ENCODE results near the gene KRTAP4-1. TPM values are rescaled to one million over a fixed set of nuclear protein-coding genes. Genes with fewer than 3 reads are reported as not detected.
"Not testable (repeated sequence)": the region's sequence is repeated elsewhere in the genome, so short reads cannot be mapped to it uniquely, and the experiment has no call there.

KRTAP4-1 gene
- total and polyA plus RNA-seq, 2 donors = not detected

GRCh38 chr17:41189837-41190318 lies 5.2 kb upstream of the KRTAP4-1 start, which contains the start of gene KRTAP9-1:
TSS of gene KRTAP9-1 (plus strand) at chr17:41189887. CDS start at chr17:41189887, 0 bp downstream.
- 64% methylated on average over 1 of the region's 1 CpG for WGBS
- not testable (repeated sequence) for H3K4me3 ChIP-seq (ENCODE audit: low read depth, low read length); H3K36me3 ChIP-seq (ENCODE audit: insufficient read depth); H3K27ac ChIP-seq (ENCODE audit: low read depth); DNase-seq (ENCODE audit: extremely low spot score); H3K4me1 ChIP-seq (ENCODE audit: insufficient read depth)

DNA sequence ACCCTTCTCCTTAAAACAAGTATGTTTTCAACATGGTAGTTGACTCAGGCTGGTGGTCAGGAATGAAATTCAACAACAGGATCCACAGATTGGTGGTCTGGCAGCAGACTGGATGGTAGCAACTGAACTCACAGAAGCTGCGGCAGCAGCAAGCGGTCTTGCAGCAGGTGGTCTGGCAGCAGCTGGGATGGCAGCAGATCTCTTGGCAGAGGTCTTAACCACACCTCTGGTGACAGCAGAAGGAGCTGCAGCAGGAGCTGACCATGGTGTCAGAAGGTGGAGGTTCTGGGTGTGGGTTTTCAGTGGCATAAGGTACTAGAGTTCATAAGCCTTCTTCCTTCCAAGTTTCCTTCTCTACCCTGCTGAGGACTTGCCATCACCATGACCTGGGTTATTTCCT lies 2.2 kb upstream of the KRTAP4-1 start:
- no peak for DNase-seq (ENCODE audit: extremely low spot score)
- no peaks in the 10 kb centered on the region for H3K36me3 ChIP-seq (ENCODE audit: insufficient read depth)
- no peak overlapping the region for H3K4me3 ChIP-seq (ENCODE audit: low read depth, low read length)
- no peaks in the 10 kb centered on the region for H3K4me1 ChIP-seq (ENCODE audit: insufficient read depth)
- 81% methylated on average over 2 of the region's 2 CpGs for WGBS
- no peak overlapping the region for H3K27ac ChIP-seq (ENCODE audit: low read depth)

- H3K27ac ChIP-seq (ENCODE audit: low read depth) = no peak overlapping the region
- H3K36me3 ChIP-seq (ENCODE audit: insufficient read depth) = no peaks in the 10 kb centered on the region
- WGBS = 57% methylated on average over 1 of the region's 1 CpG
- H3K4me3 ChIP-seq (ENCODE audit: low read depth, low read length) = no peak overlapping the region
- H3K4me1 ChIP-seq (ENCODE audit: insufficient read depth) = no peaks in the 10 kb centered on the region
- DNase-seq (ENCODE audit: extremely low spot score) = no peak
Measured at GRCh38 chr17:41185001-41185400, 290 bp upstream of the KRTAP4-1 start.

- Histone ChIP-seq H3K4me3 (ENCODE audit: low read depth, low read length) (no peak overlapping the region), H3K27ac (ENCODE audit: low read depth) (no peak overlapping the region), H3K36me3 (ENCODE audit: insufficient read depth) (no peaks in the 10 kb centered on the region), H3K4me1 (ENCODE audit: insufficient read depth) (no peaks in the 10 kb centered on the region)
- 82% methylated on average over 1 of the region's 1 CpG for WGBS
- no peak for DNase-seq (ENCODE audit: extremely low spot score)
Measured at GRCh38 chr17:41178843-41179616, 5.7 kb downstream of the KRTAP4-1 start.

GRCh38 chr17:41178341-41178740 lies 6.4 kb downstream of the KRTAP4-1 start:
- DNase-seq (ENCODE audit: extremely low spot score) = no peak
- Histone ChIP-seq H3K4me1 (ENCODE audit: insufficient read depth) (no peaks in the 10 kb centered on the region), H3K36me3 (ENCODE audit: insufficient read depth) (no peaks in the 10 kb centered on the region), H3K27ac (ENCODE audit: low read depth) (no peak overlapping the region), H3K4me3 (ENCODE audit: low read depth, low read length) (no peak overlapping the region)
- 94% methylated on average over 3 of the region's 3 CpGs for WGBS

- no peak within 1 kb of the TSS for H3K27ac ChIP-seq (ENCODE audit: low read depth)
- 88% methylated on average over 7 of the region's 7 CpGs for WGBS
- H3K4me3 ChIP-seq (ENCODE audit: low read depth, low read length) = no peak within 1 kb of the TSS
- DNase-seq (ENCODE audit: extremely low spot score) = no peak
- no peaks in the 10 kb centered on the region for H3K36me3 ChIP-seq (ENCODE audit: insufficient read depth)
- H3K4me1 ChIP-seq (ENCODE audit: insufficient read depth) = no peaks in the 10 kb centered on the region
Measured at GRCh38 chr17:41177727-41178271, 6.9 kb downstream of the KRTAP4-1 start, which contains the start of gene KRTAP4-2. TSS of gene KRTAP4-2 (minus strand) at chr17:41178221. CDS start at chr17:41178164, 57 bp downstream.

- no peak overlapping the region for H3K4me3 ChIP-seq (ENCODE audit: low read depth, low read length)
- H3K36me3 ChIP-seq (ENCODE audit: insufficient read depth) = no peaks in the 10 kb centered on the region
- no peak overlapping the region for H3K27ac ChIP-seq (ENCODE audit: low read depth)
- no peak for DNase-seq (ENCODE audit: extremely low spot score)
- no peaks in the 10 kb centered on the region for H3K4me1 ChIP-seq (ENCODE audit: insufficient read depth)
- WGBS = 81% methylated on average over 3 of the region's 3 CpGs
Measured at GRCh38 chr17:41176744-41177387, 7.8 kb downstream of the KRTAP4-1 start.

DNA sequence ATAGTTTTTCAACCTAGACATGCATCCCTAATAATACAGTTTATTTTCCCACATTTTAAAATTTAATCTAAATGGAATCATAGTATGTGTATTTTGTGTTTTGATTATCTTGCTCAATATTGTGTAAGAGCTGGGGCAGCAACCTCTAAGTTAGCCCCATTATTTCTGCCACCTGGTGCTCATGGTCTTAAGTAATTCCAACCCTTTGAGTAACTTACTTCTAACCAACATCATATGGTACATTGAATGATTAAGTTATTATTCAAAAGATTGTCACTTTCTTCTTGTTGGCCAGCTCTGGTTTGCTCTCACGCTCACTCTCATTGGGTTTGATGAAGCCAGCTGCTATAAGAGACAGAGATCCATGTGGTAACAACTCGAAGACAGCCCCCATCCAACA lies 12.8 kb downstream of the KRTAP4-1 start:
- Histone ChIP-seq H3K4me3 (ENCODE audit: low read depth, low read length) (no peak overlapping the region), H3K36me3 (ENCODE audit: insufficient read depth) (no peaks in the 10 kb centered on the region), H3K27ac (ENCODE audit: low read depth) (no peak overlapping the region), H3K4me1 (ENCODE audit: insufficient read depth) (no peaks in the 10 kb centered on the region)
- WGBS = 82% methylated on average over 2 of the region's 2 CpGs
- DNase-seq (ENCODE audit: extremely low spot score) = no peak

- Histone ChIP-seq H3K4me3 (ENCODE audit: low read depth, low read length) (no peak within 1 kb of the TSS), H3K27ac (ENCODE audit: low read depth) (no peak within 1 kb of the TSS), H3K36me3 (ENCODE audit: insufficient read depth) (no peaks in the 10 kb centered on the region), H3K4me1 (ENCODE audit: insufficient read depth) (no peaks in the 10 kb centered on the region)
- 72% methylated on average over 1 of the region's 1 CpG for WGBS
- no peak for DNase-seq (ENCODE audit: extremely low spot score)
Measured at GRCh38 chr17:41168121-41168520, 16.6 kb downstream of the KRTAP4-1 start, which contains the start of gene KRTAP4-3. TSS of gene KRTAP4-3 (minus strand) at chr17:41168221. CDS start at chr17:41168172, 49 bp downstream.

DNA sequence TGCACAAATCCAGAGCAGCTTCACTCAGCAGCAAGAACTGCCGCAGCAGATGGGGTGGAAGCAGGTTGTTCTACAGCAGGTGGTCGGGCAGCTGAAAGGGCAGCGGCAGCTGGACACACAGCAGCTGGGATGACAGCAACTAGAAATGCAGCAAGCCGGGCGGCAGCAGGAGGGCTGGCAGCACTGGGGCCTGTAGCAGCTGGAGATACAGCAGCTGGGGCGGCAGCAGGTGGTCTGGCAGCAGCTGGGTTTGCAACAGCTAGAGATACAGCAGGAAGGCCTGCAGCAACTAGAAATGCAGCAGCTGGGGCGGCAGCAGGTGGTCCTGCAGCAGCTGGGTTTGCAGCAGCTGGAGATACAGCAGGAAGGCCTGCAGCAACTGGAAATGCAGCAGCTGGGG lies 17.1 kb downstream of the KRTAP4-1 start:
- DNase-seq (ENCODE audit: extremely low spot score) = no peak
- H3K27ac ChIP-seq (ENCODE audit: low read depth) = no peak overlapping the region
- no peaks in the 10 kb centered on the region for H3K36me3 ChIP-seq (ENCODE audit: insufficient read depth)
- H3K4me1 ChIP-seq (ENCODE audit: insufficient read depth) = no peaks in the 10 kb centered on the region
- WGBS = 77% methylated on average over 7 of the region's 7 CpGs
- H3K4me3 ChIP-seq (ENCODE audit: low read depth, low read length) = no peak overlapping the region

DNA sequence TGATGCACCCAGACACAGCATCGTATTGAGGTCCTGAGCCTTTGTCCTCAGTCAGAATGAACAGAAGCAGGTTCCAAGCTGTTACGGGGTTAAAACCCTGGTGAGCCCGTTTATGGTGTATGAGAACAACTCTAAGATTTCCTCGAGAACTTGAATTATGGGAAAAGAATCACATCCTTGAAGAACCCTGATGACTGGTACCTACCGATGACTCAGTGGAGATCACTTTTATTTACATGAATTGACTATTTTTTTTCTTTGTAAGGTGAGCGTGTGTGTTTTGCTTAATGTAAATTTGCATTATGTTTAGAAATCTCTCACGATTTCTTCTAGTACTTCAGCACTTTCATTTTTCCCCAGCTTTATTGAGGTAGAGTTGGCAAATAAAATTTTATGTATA lies 20.9 kb downstream of the KRTAP4-1 start:
- Histone ChIP-seq H3K4me3 (ENCODE audit: low read depth, low read length) (no peak overlapping the region), H3K4me1 (ENCODE audit: insufficient read depth) (no peaks in the 10 kb centered on the region), H3K27ac (ENCODE audit: low read depth) (no peak overlapping the region), H3K36me3 (ENCODE audit: insufficient read depth) (no peaks in the 10 kb centered on the region)
- 62% methylated on average over 7 of the region's 7 CpGs for WGBS
- no peak for DNase-seq (ENCODE audit: extremely low spot score)

DNA sequence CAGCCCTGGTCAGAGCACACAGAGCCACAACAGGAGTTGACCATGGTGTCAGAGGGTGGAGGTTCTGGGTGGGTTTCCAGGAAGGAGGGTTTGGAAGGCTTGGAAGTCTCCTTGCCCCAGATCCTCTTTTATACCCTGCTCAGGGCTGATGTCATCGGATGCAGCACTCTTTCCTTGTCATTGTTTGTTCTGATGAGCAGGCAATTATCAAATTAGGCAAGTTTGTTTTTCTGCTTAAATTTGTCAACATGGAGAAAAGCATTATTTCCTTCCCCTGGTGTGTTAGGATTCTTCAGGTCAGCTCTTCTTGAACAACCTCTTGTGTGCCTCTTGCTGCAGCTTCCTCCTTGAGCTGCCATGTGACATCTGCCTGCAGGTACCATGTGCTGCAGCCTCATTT lies 24.1 kb downstream of the KRTAP4-1 start, which contains the start of gene KRTAP4-4:
Gene KRTAP4-4 (minus strand): TSS at position 101 of the 400 bp plus-strand sequence. CDS start 57 bp downstream, at position 44.
- no peak for DNase-seq (ENCODE audit: extremely low spot score)
- H3K27ac ChIP-seq (ENCODE audit: low read depth) = no peak within 1 kb of the TSS
- no peaks in the 10 kb centered on the region for H3K36me3 ChIP-seq (ENCODE audit: insufficient read depth)
- no peak within 1 kb of the TSS for H3K4me3 ChIP-seq (ENCODE audit: low read depth, low read length)
- WGBS = 88% methylated on average over 1 of the region's 1 CpG
- H3K4me1 ChIP-seq (ENCODE audit: insufficient read depth) = no peaks in the 10 kb centered on the region

DNA sequence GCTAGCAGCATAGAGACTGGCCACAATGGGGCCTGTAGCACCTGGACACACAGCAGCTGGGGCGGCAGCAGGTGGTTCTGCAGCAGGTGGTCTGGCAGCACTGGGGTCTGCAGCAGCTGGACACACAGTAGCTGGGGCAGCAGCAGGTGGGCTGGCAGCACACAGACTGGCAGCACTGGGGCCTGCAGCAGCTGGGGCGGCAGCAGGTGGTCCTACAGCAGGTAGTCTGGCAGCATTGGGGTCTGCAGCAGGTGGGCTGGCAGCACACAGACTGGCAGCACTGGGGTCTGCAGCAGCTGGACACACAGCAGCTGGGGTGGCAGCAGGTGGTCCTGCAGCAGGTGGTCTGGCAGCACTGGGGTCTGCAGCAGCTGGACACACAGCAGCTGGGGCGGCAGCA lies 24.5 kb downstream of the KRTAP4-1 start:
- H3K4me3 ChIP-seq (ENCODE audit: low read depth, low read length); H3K4me1 ChIP-seq (ENCODE audit: insufficient read depth); H3K27ac ChIP-seq (ENCODE audit: low read depth); H3K36me3 ChIP-seq (ENCODE audit: insufficient read depth); DNase-seq (ENCODE audit: extremely low spot score): not testable (repeated sequence)
- WGBS = 89% methylated on average over 3 of the region's 3 CpGs
